Neural crest cell (in vitro differentiated cells): ENCODE results near the gene ATP9A. TPM values are rescaled to one million over a fixed set of nuclear protein-coding genes. Genes with fewer than 3 reads are reported as not detected.

Source experiments
- DNase-seq: peaks from one replicate; pipeline ENCODE4 v3.0.0; 2021; ENCODE audit warnings: low read depth, mixed read lengths, low spot score
- H3K27ac Mint-ChIP-seq: one replicate; pipeline ENCODE4 v1.8.0; 2021; ENCODE audit warnings: mild to moderate bottlenecking, mixed read lengths; ENCODE audit not compliant: unreplicated experiment
- H3K27me3 Mint-ChIP-seq: 2 replicates; pipeline ENCODE4 v1.8.0; 2021; ENCODE audit warnings: low read depth, mild to moderate bottlenecking, mixed read lengths
- H3K36me3 Mint-ChIP-seq: 2 replicates; pipeline ENCODE4 v1.8.0; 2021; ENCODE audit warnings: low read depth, mild to moderate bottlenecking, mixed read lengths
- H3K4me1 Mint-ChIP-seq: 2 replicates; pipeline ENCODE4 v1.8.0; 2021; ENCODE audit warnings: mixed read lengths
- H3K4me3 Mint-ChIP-seq: one replicate; pipeline ENCODE4 v1.8.0; 2021; ENCODE audit warnings: mild to moderate bottlenecking, mixed read lengths
- H3K9me3 Mint-ChIP-seq: 2 replicates; pipeline ENCODE4 v1.8.0; 2021; ENCODE audit warnings: mixed read lengths
- CTCF ChIP-seq: fragments of 200-600 bp; sonication (generic); conservative IDR thresholded peaks from 2 replicates; pipeline ENCODE4 v1.5.0; 2021; ENCODE audit warnings: antibody characterized with exemption, mild to moderate bottlenecking
- total RNA-seq: library from RNA; stranded (reverse); gene quantifications from 2 replicates; pipeline ENCODE4 v1.2.1, GENCODE V29; 2021

Gene ATP9A
- total RNA-seq, 1 donor from 2014 or later: 39.0 TPM

- H3K9me3 Mint-ChIP-seq: no peaks in the 10 kb centered on the region
- no peak overlapping the region for H3K27ac Mint-ChIP-seq
- TF ChIP-seq CTCF: no peak
- no peaks in the 10 kb centered on the region for H3K36me3 Mint-ChIP-seq
- H3K4me1 Mint-ChIP-seq: peaks cover 36% of the 10 kb centered on the region
- H3K27me3 Mint-ChIP-seq: peaks cover 49% of the 10 kb centered on the region
- no peak for DNase-seq
- peak overlapping the region; percentile 65 for H3K4me3 Mint-ChIP-seq
Observed at GRCh38 chr20:51560550-51561307, 207.5 kb downstream of the ATP9A start.

GRCh38 chr20:51560042-51560441 lies 208.1 kb downstream of the ATP9A start:
- Mint-ChIP-seq H3K4me3 (no peak overlapping the region), H3K36me3 (no peaks in the 10 kb centered on the region), H3K27me3 (peaks cover 47% of the 10 kb centered on the region), H3K4me1 (peaks cover 36% of the 10 kb centered on the region), H3K9me3 (no peaks in the 10 kb centered on the region), H3K27ac (no peak overlapping the region)
- TF ChIP-seq CTCF: no peak
- DNase-seq: no peak

- H3K4me3 Mint-ChIP-seq: no peak overlapping the region
- no peak for DNase-seq
- no peaks in the 10 kb centered on the region for H3K9me3 Mint-ChIP-seq
- TF ChIP-seq CTCF: no peak
- H3K4me1 Mint-ChIP-seq: peaks cover 6% of the 10 kb centered on the region
- H3K27ac Mint-ChIP-seq: no peak overlapping the region
- no peaks in the 10 kb centered on the region for H3K36me3 Mint-ChIP-seq
- peaks cover 12% of the 10 kb centered on the region for H3K27me3 Mint-ChIP-seq
Observed at GRCh38 chr20:51554538-51555165, 213.5 kb downstream of the ATP9A start.

- no peaks in the 10 kb centered on the region for H3K36me3 Mint-ChIP-seq
- no peak overlapping the region for H3K4me3 Mint-ChIP-seq
- no peak overlapping the region for H3K27ac Mint-ChIP-seq
- H3K27me3 Mint-ChIP-seq: peaks cover 6% of the 10 kb centered on the region
- peaks cover 6% of the 10 kb centered on the region for H3K4me1 Mint-ChIP-seq
- no peaks in the 10 kb centered on the region for H3K9me3 Mint-ChIP-seq
- no peak for TF ChIP-seq CTCF
- DNase-seq: no peak
Observed at GRCh38 chr20:51553897-51554486, 214.2 kb downstream of the ATP9A start.

- DNase-seq: no peak
- no peak overlapping the region for H3K27ac Mint-ChIP-seq
- H3K9me3 Mint-ChIP-seq: no peaks in the 10 kb centered on the region
- peaks cover 31% of the 10 kb centered on the region for H3K27me3 Mint-ChIP-seq
- TF ChIP-seq CTCF: no peak
- H3K36me3 Mint-ChIP-seq: peaks cover 2% of the 10 kb centered on the region
- no peak overlapping the region for H3K4me3 Mint-ChIP-seq
- no peaks in the 10 kb centered on the region for H3K4me1 Mint-ChIP-seq
Observed at GRCh38 chr20:51551186-51551585, 217.0 kb downstream of the ATP9A start.
